ENCODE data around the gene KRT82. TPM values are rescaled to one million over a fixed set of nuclear protein-coding genes. Genes with fewer than 3 reads are reported as not detected.

Gene KRT82
- total and polyA plus RNA-seq, 12 donors = not detected

GRCh38 chr12:52370926-52371608 is 35.1 kb downstream of the KRT82 start:
- Histone ChIP-seq H3K27me3 (no peaks in the 10 kb centered on the region), H3K9me3 (replicated peaks in 1 of 3) (no peaks in the 10 kb centered on the region), H3K27ac (peak overlapping the region in 1 of 5 donors; percentile 58), H3K4me1 (replicated peaks in 1 of 2) (no peaks in the 10 kb centered on the region), H3K36me3 (replicated peaks in 1 of 2) (no peaks in the 10 kb centered on the region), H3K4me3 (no peak overlapping the region)
- TF ChIP-seq POLR2A (IDR thresholded peaks at IDR 0.05) = no peak
- TF ChIP-seq CTCF (IDR thresholded peaks at IDR 0.05) = no peak
- DNase-seq = peak in 6 of 7 donors; percentile 31 to 60 (median 37)
- WGBS, 4 donors = 59 to 72% (median 63%) methylated on average over 11 to 12 of the region's 12 CpGs
- intact Hi-C loops (cut with DNase I) = loop anchor here (5.0 to 10.0 kb wide), 3 partner anchors 214 to 604 kb away; no protein-coding TSS in a partner anchor

GRCh38 chr12:52369809-52370208 is 36.3 kb downstream of the KRT82 start:
- Histone ChIP-seq H3K36me3 (replicated peaks in 1 of 2) (no peaks in the 10 kb centered on the region), H3K27me3 (no peaks in the 10 kb centered on the region), H3K4me1 (replicated peaks in 1 of 2) (no peaks in the 10 kb centered on the region), H3K9me3 (replicated peaks in 1 of 3) (no peaks in the 10 kb centered on the region), H3K4me3 (no peak overlapping the region), H3K27ac (no peak overlapping the region)
- DNase-seq = no peak
- intact Hi-C loops (cut with DNase I) = loop anchor here (5.0 to 10.0 kb wide), 4 partner anchors 215 to 605 kb away; no protein-coding TSS in a partner anchor
- no peak for TF ChIP-seq POLR2A (IDR thresholded peaks at IDR 0.05)
- no peak for TF ChIP-seq CTCF (IDR thresholded peaks at IDR 0.05)
- 70% methylated on average over 6 of the region's 6 CpGs; no CpG with 5 or more reads in 2 of the 4 donors for WGBS, 4 donors

- Histone ChIP-seq H3K4me3 (no peak overlapping the region), H3K36me3 (replicated peaks in 1 of 2) (no peaks in the 10 kb centered on the region), H3K27me3 (no peaks in the 10 kb centered on the region), H3K4me1 (replicated peaks in 1 of 2) (no peaks in the 10 kb centered on the region), H3K9me3 (replicated peaks in 1 of 3) (no peaks in the 10 kb centered on the region), H3K27ac (no peak overlapping the region)
- 60 to 65% (median 65%) methylated on average over 3 of the region's 3 CpGs; no CpG with 5 or more reads in 1 of the 4 donors for WGBS, 4 donors
- no peak for TF ChIP-seq CTCF (IDR thresholded peaks at IDR 0.05)
- no peak for TF ChIP-seq POLR2A (IDR thresholded peaks at IDR 0.05)
- DNase-seq = no peak
- intact Hi-C loops (cut with DNase I) = loop anchor here in 1 of 2 donors (5.0 kb wide), 1 partner anchor 503 kb away; no protein-coding TSS in a partner anchor
Measured at GRCh38 chr12:52369211-52369610, 36.9 kb downstream of the KRT82 start.

GRCh38 chr12:52368508-52368907 is 37.6 kb downstream of the KRT82 start:
- TF ChIP-seq POLR2A (IDR thresholded peaks at IDR 0.05) = no peak
- no peak for TF ChIP-seq CTCF (IDR thresholded peaks at IDR 0.05)
- no peaks in the 10 kb centered on the region for H3K36me3 ChIP-seq (replicated peaks in 1 of 2)
- 44 to 54% (median 52%) methylated on average over 3 of the region's 3 CpGs for WGBS, 4 donors
- H3K27ac ChIP-seq = no peak overlapping the region
- H3K4me1 ChIP-seq (replicated peaks in 1 of 2) = no peaks in the 10 kb centered on the region
- no peak for DNase-seq
- H3K9me3 ChIP-seq (replicated peaks in 1 of 3) = no peaks in the 10 kb centered on the region
- H3K4me3 ChIP-seq = no peak overlapping the region
- no peaks in the 10 kb centered on the region for H3K27me3 ChIP-seq
- intact Hi-C loops (cut with DNase I) = loop anchor here in 1 of 2 donors (5.0 kb wide), 1 partner anchor 504 kb away; no protein-coding TSS in a partner anchor

All from adrenal gland (tissue), 12 donors.